Measurements from ENCODE around the gene OAF.
"Not testable (repeated sequence)": the region's sequence is repeated elsewhere in the genome, so short reads cannot be mapped to it uniquely, and the experiment has no call there.

Gene OAF

DNA sequence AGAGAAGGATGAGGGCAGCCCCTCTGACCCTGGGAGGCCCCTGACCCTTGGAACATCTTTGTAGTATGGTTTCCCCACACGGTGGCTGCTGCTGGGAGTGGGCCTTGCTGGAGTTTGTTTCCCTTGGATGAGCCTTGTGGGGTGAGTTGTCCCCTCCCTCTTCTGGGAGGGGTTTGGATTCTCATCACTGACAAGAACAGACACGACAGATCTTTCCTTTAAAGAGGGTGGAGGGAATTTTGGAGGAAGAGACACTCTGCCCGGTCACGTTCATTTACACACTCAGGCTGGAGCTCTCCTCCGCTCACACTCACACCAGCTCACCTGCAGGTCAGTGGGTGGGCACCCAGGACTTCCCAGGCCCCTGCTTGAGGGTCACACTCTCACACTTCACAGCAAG is 60.8 kb downstream of the OAF start:
- H3K36me3 ChIP-seq (ENCODE audit: control insufficient read depth, insufficient read depth, low read length) = no peaks in the 10 kb centered on the region
- no peak for DNase-seq (ENCODE audit: extremely low read depth, insufficient read length)
- peaks cover 4% of the 10 kb centered on the region for H3K27me3 ChIP-seq (replicated peaks; ENCODE audit: control insufficient read depth, insufficient read depth, low read length)
- no peak overlapping the region for H3K4me3 ChIP-seq (replicated peaks; ENCODE audit: low read depth, low read length)
- TF ChIP-seq, protein P1, sequence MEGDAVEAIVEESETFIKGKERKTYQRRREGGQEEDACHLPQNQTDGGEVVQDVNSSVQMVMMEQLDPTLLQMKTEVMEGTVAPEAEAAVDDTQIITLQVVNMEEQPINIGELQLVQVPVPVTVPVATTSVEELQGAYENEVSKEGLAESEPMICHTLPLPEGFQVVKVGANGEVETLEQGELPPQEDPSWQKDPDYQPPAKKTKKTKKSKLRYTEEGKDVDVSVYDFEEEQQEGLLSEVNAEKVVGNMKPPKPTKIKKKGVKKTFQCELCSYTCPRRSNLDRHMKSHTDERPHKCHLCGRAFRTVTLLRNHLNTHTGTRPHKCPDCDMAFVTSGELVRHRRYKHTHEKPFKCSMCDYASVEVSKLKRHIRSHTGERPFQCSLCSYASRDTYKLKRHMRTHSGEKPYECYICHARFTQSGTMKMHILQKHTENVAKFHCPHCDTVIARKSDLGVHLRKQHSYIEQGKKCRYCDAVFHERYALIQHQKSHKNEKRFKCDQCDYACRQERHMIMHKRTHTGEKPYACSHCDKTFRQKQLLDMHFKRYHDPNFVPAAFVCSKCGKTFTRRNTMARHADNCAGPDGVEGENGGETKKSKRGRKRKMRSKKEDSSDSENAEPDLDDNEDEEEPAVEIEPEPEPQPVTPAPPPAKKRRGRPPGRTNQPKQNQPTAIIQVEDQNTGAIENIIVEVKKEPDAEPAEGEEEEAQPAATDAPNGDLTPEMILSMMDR (IDR thresholded peaks at IDR 0.05; ENCODE audit: insufficient read depth, low read length, poor library complexity, severe bottlenecking) = no peak

DNA sequence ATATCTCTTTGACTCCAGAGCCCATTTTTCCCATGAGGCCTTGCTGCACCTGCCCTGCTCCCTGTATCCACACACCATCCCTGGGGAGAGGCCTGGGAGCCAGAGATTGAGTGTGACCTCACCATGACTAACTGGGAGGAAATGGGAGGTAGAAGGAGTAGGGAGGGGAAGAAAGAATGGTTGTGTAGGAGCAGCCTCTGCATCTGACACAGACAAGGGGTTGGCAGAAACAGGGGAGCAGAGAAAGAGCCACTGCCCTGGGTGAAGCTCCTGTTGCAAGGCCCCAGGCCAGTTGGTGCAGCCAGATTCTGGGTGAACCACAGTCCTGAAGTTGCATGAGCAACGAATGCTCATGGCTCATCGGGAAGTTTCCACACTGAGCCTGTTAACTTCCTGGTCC is 61.5 kb downstream of the OAF start:
- no peak for DNase-seq (ENCODE audit: extremely low read depth, insufficient read length)
- Histone ChIP-seq H3K4me3 (replicated peaks; ENCODE audit: low read depth, low read length) (no peak overlapping the region), H3K36me3 (ENCODE audit: control insufficient read depth, insufficient read depth, low read length) (no peaks in the 10 kb centered on the region), H3K27me3 (replicated peaks; ENCODE audit: control insufficient read depth, insufficient read depth, low read length) (peaks cover 4% of the 10 kb centered on the region)
- TF ChIP-seq, protein P1 (IDR thresholded peaks at IDR 0.05; ENCODE audit: insufficient read depth, low read length, poor library complexity, severe bottlenecking) = no peak

DNA sequence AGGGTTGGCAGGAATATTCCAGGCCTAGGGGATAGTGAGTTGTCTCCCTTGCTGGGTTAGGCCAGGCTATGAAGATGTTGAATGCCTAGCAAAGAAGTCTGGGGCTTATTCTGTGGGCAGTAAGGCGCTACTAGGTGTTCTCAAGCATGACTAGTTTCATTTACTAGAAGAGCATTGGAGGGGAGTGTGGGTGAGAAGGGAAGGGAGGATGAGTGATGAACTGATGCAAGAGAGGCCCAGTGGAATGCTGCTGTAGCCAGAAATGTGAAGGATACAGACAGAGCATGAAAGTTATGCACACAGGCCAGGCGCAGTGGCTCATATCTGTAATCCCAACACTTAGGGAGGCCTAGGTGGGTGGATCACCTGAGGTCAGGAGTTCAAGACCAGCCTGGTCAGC is 62.6 kb downstream of the OAF start:
- H3K27me3 ChIP-seq (replicated peaks; ENCODE audit: control insufficient read depth, insufficient read depth, low read length) = peaks cover 4% of the 10 kb centered on the region
- TF ChIP-seq, protein P1 (IDR thresholded peaks at IDR 0.05; ENCODE audit: insufficient read depth, low read length, poor library complexity, severe bottlenecking) = no peak

DNA sequence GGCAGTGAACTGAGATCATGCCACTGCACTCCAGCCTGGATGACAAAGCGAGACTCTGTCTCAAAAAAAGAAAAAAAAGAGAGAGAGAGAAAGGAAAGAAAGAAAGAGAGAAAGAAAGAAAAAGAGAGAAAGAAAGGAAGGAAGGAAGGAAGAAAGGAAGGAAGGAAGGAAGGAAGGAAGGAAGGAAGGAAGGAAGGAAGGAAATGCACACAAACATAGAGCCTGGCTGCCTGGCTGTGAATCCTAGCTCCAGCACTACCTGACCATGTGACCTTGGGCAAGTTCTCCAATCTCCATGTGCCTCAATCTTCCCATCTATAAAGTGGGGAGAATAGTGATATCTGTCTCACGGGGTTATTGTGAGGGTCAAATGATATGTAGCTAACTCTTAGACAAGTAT is 63.1 kb downstream of the OAF start:
- not testable (repeated sequence) for H3K27me3 ChIP-seq (replicated peaks; ENCODE audit: control insufficient read depth, insufficient read depth, low read length); H3K4me3 ChIP-seq (replicated peaks; ENCODE audit: low read depth, low read length); DNase-seq (ENCODE audit: extremely low read depth, insufficient read length); H3K36me3 ChIP-seq (ENCODE audit: control insufficient read depth, insufficient read depth, low read length)

More for the DNA sequence above, 62.6 kb downstream of the OAF start:
- DNase-seq (ENCODE audit: extremely low read depth, insufficient read length) = no peak
- no peak overlapping the region for H3K4me3 ChIP-seq (replicated peaks; ENCODE audit: low read depth, low read length)
- H3K36me3 ChIP-seq (ENCODE audit: control insufficient read depth, insufficient read depth, low read length) = no peaks in the 10 kb centered on the region

DNA sequence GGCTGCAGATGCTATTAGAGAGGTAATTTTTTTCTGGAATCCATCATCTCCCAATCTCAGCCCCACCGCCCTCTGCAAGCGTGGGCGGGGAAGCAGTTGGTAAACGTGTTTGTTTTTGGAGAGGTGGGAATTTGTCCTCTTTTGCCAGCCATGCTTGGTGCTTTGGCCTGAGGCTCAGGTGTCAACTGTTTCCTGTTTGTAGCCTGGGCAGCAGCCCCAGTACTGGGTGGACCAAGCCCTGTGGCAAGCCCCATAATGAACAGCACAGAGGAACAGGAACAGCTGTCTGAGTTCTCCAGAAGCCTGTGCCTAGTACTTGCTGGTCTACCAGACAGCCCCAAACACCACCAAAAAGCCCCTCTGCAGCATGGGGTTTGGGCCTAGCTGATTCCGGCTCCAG is 68.7 kb downstream of the OAF start:
- TF ChIP-seq, protein P1 (IDR thresholded peaks at IDR 0.05; ENCODE audit: insufficient read depth, low read length, poor library complexity, severe bottlenecking) = no peak
- no peak for DNase-seq (ENCODE audit: extremely low read depth, insufficient read length)
- Histone ChIP-seq H3K27me3 (replicated peaks; ENCODE audit: control insufficient read depth, insufficient read depth, low read length) (peaks cover 2% of the 10 kb centered on the region; the same call in 1 of the 2 replicates), H3K36me3 (ENCODE audit: control insufficient read depth, insufficient read depth, low read length) (no peaks in the 10 kb centered on the region), H3K4me3 (replicated peaks; ENCODE audit: low read depth, low read length) (no peak overlapping the region)
